ENCODE measurements around the gene CECR2.

GRCh38 chr22:17536269-17536668, 167.0 kb downstream of the CECR2 start:
- TF ChIP-seq REST (IDR thresholded peaks at IDR 0.05; ENCODE audit: insufficient read depth in 1 of 2, low read depth in 2 of 2, low read length in 2 of 2) (no peak), POLR2AphosphoS5 (IDR thresholded peaks at IDR 0.05; ENCODE audit: low read depth, low read length) (no peak)

Measured in PFSK-1 (cell line).